IMR-90 (cell line): Measurements from ENCODE around the gene BRINP3.

Experiments used
- CTCF ChIP-seq: conservative IDR thresholded peaks from 2 replicates; pipeline ENCODE4 v1.5.1; 2012; ENCODE audit warnings: mild to moderate bottlenecking, low read depth, low read length, improper control_type of control experiment
- POLR2A ChIP-seq: IDR thresholded peaks from 2 replicates; pipeline ENCODE4 v1.6.1; 2012; ENCODE audit warnings: mild to moderate bottlenecking, low read depth, low read length

- no peak for TF ChIP-seq CTCF
- TF ChIP-seq POLR2A = no peak
Observed at GRCh38 chr1:190098107-190098506, 379.6 kb downstream of the BRINP3 start.
